ENCODE measurements around the gene RASAL2.

The RASAL2 gene

DNA sequence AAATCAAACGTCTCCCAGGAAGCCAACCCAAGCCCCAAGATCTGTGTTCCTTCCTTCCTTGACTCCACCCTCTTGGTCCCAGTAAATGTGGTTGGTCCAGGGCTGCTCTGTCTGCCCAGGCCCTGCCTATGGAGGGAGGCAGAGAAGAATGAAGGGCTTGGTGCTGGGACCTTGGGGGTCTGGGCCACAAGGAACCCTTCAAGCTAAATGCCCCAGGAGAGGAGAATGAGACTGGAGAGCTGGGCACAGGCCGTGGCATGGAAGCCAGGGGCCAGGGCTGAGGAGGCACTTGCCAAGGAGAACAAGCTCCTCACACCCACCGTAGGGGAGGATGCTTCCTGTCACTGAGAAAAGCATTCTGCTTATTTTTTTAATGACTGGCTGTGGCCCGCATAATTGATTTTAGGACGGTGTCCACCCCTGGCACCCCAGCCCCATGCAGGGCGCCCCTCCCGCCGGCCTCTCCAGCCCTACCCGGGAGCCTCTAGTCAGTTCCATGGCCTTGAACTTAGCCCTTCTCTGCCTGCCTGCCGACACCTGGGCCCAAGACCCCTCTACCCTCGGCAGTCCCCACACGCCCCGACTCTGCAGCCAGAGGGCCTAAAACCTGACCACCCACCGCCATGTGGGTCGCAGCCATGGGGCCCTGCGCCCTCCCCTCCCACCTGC lies 402.0 kb downstream of the RASAL2 start:
- Histone ChIP-seq H2AFZ (ENCODE audit: low read depth, low read length) (no peak overlapping the region), H3K27me3 (ENCODE audit: low read depth, low read length) (no peaks in the 10 kb centered on the region), H3K4me2 (ENCODE audit: low read length) (no peak overlapping the region), H3K4me1 (ENCODE audit: low read length) (peaks cover 9% of the 10 kb centered on the region), H3K9ac (ENCODE audit: low read length) (no peak overlapping the region), H3K4me3 (ENCODE audit: low read length) (no peak overlapping the region), H3K27ac (ENCODE audit: low read length) (no peak overlapping the region), H4K20me1 (ENCODE audit: insufficient read depth, low read length) (no peaks in the 10 kb centered on the region), H3K9me3 (ENCODE audit: insufficient read depth, low read length) (no peaks in the 10 kb centered on the region), H3K79me2 (ENCODE audit: low read length) (no peaks in the 10 kb centered on the region), H3K36me3 (replicated peaks; ENCODE audit: low read depth, low read length) (no peaks in the 10 kb centered on the region)
- TF ChIP-seq, protein P1, sequence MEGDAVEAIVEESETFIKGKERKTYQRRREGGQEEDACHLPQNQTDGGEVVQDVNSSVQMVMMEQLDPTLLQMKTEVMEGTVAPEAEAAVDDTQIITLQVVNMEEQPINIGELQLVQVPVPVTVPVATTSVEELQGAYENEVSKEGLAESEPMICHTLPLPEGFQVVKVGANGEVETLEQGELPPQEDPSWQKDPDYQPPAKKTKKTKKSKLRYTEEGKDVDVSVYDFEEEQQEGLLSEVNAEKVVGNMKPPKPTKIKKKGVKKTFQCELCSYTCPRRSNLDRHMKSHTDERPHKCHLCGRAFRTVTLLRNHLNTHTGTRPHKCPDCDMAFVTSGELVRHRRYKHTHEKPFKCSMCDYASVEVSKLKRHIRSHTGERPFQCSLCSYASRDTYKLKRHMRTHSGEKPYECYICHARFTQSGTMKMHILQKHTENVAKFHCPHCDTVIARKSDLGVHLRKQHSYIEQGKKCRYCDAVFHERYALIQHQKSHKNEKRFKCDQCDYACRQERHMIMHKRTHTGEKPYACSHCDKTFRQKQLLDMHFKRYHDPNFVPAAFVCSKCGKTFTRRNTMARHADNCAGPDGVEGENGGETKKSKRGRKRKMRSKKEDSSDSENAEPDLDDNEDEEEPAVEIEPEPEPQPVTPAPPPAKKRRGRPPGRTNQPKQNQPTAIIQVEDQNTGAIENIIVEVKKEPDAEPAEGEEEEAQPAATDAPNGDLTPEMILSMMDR (IDR thresholded peaks at IDR 0.05; ENCODE audit: low read depth, low read length): no peak
- TF ChIP-seq EZH2phosphoT487 (IDR thresholded peaks at IDR 0.05; ENCODE audit: low read depth): no peak

DNA sequence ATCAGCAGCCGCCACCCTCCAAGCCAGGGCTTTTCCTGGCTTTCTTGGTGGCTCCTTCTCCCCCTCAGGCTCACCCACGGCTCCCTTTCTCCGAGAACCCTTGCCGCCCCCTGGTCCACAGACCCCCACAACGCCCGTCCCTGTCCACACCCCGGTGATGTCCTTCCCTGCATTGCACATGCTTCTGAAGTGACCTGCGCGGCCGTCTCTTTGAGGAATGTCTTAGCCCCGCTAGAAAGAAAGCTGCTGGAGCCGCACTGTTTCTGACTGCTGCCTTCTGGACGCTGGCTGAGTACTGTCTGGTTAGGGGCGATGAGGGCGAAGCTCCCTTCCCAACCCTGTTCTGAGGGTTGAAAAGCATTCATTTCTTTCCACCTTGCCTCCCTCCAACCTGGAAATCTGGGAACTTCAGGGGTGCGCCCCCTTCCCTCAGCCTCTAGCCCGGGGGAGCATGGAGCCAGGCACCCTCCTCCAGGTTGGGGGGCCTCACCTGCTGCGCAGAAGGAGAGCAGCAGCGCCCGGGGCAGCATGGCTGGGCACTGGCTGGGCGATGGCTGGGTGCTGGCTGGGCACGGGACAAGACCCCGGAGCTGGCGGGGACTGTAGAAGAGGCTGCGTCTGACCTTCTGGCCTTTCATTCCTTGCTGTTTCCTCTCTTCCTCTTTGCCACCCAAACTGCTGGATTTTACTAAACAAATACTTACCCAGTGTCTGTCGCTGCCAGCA lies 402.7 kb downstream of the RASAL2 start, which contains the start of gene CLEC20A:
Gene CLEC20A, minus strand, starts transcription at position 555 of the 726 bp plus-strand sequence. Its CDS starts 25 bp downstream, at position 530.
- H3K36me3 ChIP-seq (replicated peaks; ENCODE audit: low read depth, low read length): no peaks in the 10 kb centered on the region
- no peak within 1 kb of the TSS for H3K4me3 ChIP-seq (ENCODE audit: low read length)
- H3K9me3 ChIP-seq (ENCODE audit: insufficient read depth, low read length): no peaks in the 10 kb centered on the region
- TF ChIP-seq, protein P1 (IDR thresholded peaks at IDR 0.05; ENCODE audit: low read depth, low read length): no peak
- no peak for TF ChIP-seq EZH2phosphoT487 (IDR thresholded peaks at IDR 0.05; ENCODE audit: low read depth)
- 0 out of 2 replicates have a peak within 1 kb of the TSS, but pooled peaks have one; percentile 8 for H2AFZ ChIP-seq (ENCODE audit: low read depth, low read length)
- no peak within 1 kb of the TSS for H3K27ac ChIP-seq (ENCODE audit: low read length)
- no peaks in the 10 kb centered on the region for H4K20me1 ChIP-seq (ENCODE audit: insufficient read depth, low read length)
- H3K27me3 ChIP-seq (ENCODE audit: low read depth, low read length): no peaks in the 10 kb centered on the region
- H3K4me1 ChIP-seq (ENCODE audit: low read length): peaks cover 12% of the 10 kb centered on the region
- H3K79me2 ChIP-seq (ENCODE audit: low read length): no peaks in the 10 kb centered on the region
- H3K9ac ChIP-seq (ENCODE audit: low read length): no peak within 1 kb of the TSS
- H3K4me2 ChIP-seq (ENCODE audit: low read length): peak within 1 kb of the TSS; percentile 3; the same call in 1 of the 2 replicates

DNA sequence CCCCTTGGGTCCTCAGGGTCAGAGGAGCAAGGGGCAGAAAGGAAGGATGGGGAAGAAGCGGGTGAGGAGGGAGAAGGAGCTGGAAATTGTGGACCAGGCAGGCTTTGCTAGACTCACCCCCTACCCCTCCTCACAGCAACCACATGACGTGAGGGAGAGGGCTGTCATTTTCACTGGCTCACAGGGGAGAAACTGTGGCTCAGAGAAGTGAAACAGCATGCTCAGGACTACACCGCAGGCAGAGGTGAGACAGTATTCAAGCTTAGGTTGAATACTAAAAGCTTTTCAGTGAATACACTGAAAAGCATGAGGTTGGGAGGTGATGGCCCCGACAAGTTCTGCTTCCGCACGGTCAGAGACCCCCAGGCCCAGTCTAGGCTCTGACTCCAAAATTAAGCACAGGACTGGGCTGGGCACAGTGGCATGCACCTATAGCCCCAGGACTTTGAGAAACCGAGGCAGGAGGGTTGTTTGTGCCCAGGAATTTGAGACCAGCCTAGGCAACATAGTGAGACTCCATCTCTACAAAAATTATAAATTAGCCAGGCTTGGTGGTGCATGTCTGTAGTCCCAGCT lies 404.1 kb downstream of the RASAL2 start:
- 0 out of 2 replicates have a peak overlapping the region, but pooled peaks have one; percentile 8 for H2AFZ ChIP-seq (ENCODE audit: low read depth, low read length)
- H3K36me3 ChIP-seq (replicated peaks; ENCODE audit: low read depth, low read length): no peaks in the 10 kb centered on the region
- H3K4me1 ChIP-seq (ENCODE audit: low read length): peaks cover 13% of the 10 kb centered on the region
- H3K79me2 ChIP-seq (ENCODE audit: low read length): no peaks in the 10 kb centered on the region
- no peaks in the 10 kb centered on the region for H4K20me1 ChIP-seq (ENCODE audit: insufficient read depth, low read length)
- H3K9ac ChIP-seq (ENCODE audit: low read length): no peak overlapping the region
- H3K27ac ChIP-seq (ENCODE audit: low read length): no peak overlapping the region
- H3K27me3 ChIP-seq (ENCODE audit: low read depth, low read length): no peaks in the 10 kb centered on the region
- H3K4me2 ChIP-seq (ENCODE audit: low read length): peak overlapping the region; percentile 3; the same call in 1 of the 2 replicates
- no peak overlapping the region for H3K4me3 ChIP-seq (ENCODE audit: low read length)
- no peaks in the 10 kb centered on the region for H3K9me3 ChIP-seq (ENCODE audit: insufficient read depth, low read length)
- no peak for TF ChIP-seq EZH2phosphoT487 (IDR thresholded peaks at IDR 0.05; ENCODE audit: low read depth)
- TF ChIP-seq, protein P1 (IDR thresholded peaks at IDR 0.05; ENCODE audit: low read depth, low read length): no peak
